Left lung (tissue), 10 donors: ENCODE measurements around the gene MSGN1. TPM values are rescaled to one million over a fixed set of nuclear protein-coding genes. Genes with fewer than 3 reads are reported as not detected.

Source experiments
- ATAC-seq: fragments of 200-7000 bp; cut with Tn5 transposase; one replicate; pipeline ENCODE4 v1.9.1; 2020; ENCODE audit warnings: moderate library complexity
- DNase-seq, 4 donors: peaks; one replicate each; pipeline ENCODE4 v3.0.0-alpha.2; 2013 to 2020
- H3K27ac ChIP-seq, 2 donors: fragments of 200-600 bp; sonication (generic) in 1 of 2; one replicate each; pipeline versions ENCODE4 v1.5.0 to v1.8.0; 2020 to 2021
- H3K27me3 ChIP-seq, 2 donors: fragments of 200-600 bp; sonication (generic) in 1 of 2; one replicate each; pipeline versions ENCODE4 v1.5.0 to v1.8.0; 2020 to 2021
- H3K36me3 ChIP-seq, 2 donors: fragments of 200-600 bp; sonication (generic) in 1 of 2; one replicate each; pipeline versions ENCODE4 v1.5.0 to v1.8.0; 2020 to 2021
- H3K4me1 ChIP-seq, 2 donors: fragments of 200-600 bp; one replicate each; pipeline ENCODE4 v1.8.0; 2021
- H3K4me3 ChIP-seq, 2 donors: fragments of 200-600 bp; sonication (generic) in 1 of 2; one replicate each; pipeline versions ENCODE4 v1.5.0 to v1.8.0; 2020 to 2021; ENCODE audit warnings: mild to moderate bottlenecking in 1 of 2
- H3K9me3 ChIP-seq, 2 donors: fragments of 200-600 bp; sonication (generic) in 1 of 2; one replicate each; pipeline versions ENCODE4 v1.5.0 to v1.8.0; 2020 to 2021
- CTCF ChIP-seq, 2 donors: fragments of 200-600 bp; sonication (generic) in 1 of 2; IDR thresholded peaks; one replicate each; pipeline versions ENCODE4 v1.5.0 to v1.8.0; 2021; ENCODE audit warnings: antibody characterized with exemption in 2 of 2
- intact Hi-C, 2 donors: fragments of 100-400 bp; cut with DNase I; formaldehyde crosslinking; loops; one replicate each; pipeline versions ENCODE4 v1.11.2 to v1.14.2; 2022
- polyA plus RNA-seq, 6 donors: library from polyadenylated mRNA; unstranded; fragments of 120-200 nt; gene quantifications; one replicate each; pipeline ENCODE4 v1.2.1, GENCODE V29; 2013; ENCODE audit not compliant: insufficient read length in 6 of 6
- total RNA-seq, 2 donors: library from RNA; stranded (reverse); fragmentation: NEBNext Ultra II Directional; extraction: Animal tissue kit (Norgen Biotek cat#: 25700); gene quantifications; one replicate each; pipeline ENCODE4 v1.2.1, GENCODE V29; 2021
- donor health status: DM: no; HTN: yes; CAD: no.
- donor health status: DM: no; HTN: no; CAD: no.

MSGN1 gene
- total and polyA plus RNA-seq, 8 donors: not detected

GRCh38 chr2:17853799-17854198 is 37.5 kb downstream of the MSGN1 start:
- intact Hi-C loops: loop anchor here in 1 of 2 donors (10.0 kb wide), 2 partner anchors 321 to 521 kb away; no protein-coding TSS in a partner anchor
- Histone ChIP-seq H3K4me1 (no peaks in the 10 kb centered on the region), H3K9me3 (no peaks in the 10 kb centered on the region), H3K4me3 (no peak overlapping the region), H3K36me3 (no peaks in the 10 kb centered on the region), H3K27me3 (no peaks in the 10 kb centered on the region), H3K27ac (no peak overlapping the region)
- ATAC-seq (no peak), DNase-seq (no peak)
- no peak for TF ChIP-seq CTCF (IDR thresholded peaks at IDR 0.05)

- no peaks in the 10 kb centered on the region for H3K27me3 ChIP-seq
- H3K9me3 ChIP-seq: no peaks in the 10 kb centered on the region
- ATAC-seq: no peak
- intact Hi-C loops: loop anchor here in 1 of 2 donors (10.0 kb wide), 2 partner anchors 318 to 518 kb away; no protein-coding TSS in a partner anchor
- H3K27ac ChIP-seq: no peak overlapping the region
- DNase-seq: no peak
- no peaks in the 10 kb centered on the region for H3K36me3 ChIP-seq
- no peaks in the 10 kb centered on the region for H3K4me1 ChIP-seq
- TF ChIP-seq CTCF (IDR thresholded peaks at IDR 0.05): no peak
- no peak overlapping the region for H3K4me3 ChIP-seq
Observed at GRCh38 chr2:17857021-17857420, 40.8 kb downstream of the MSGN1 start.

- Histone ChIP-seq H3K4me1 (no peaks in the 10 kb centered on the region), H3K4me3 (no peak overlapping the region), H3K9me3 (no peaks in the 10 kb centered on the region), H3K36me3 (no peaks in the 10 kb centered on the region), H3K27me3 (no peaks in the 10 kb centered on the region), H3K27ac (no peak overlapping the region)
- no peak for DNase-seq
- intact Hi-C loops: loop anchor here in 1 of 2 donors (10.0 kb wide), 2 partner anchors 317 to 517 kb away; no protein-coding TSS in a partner anchor
- no peak for ATAC-seq
- no peak for TF ChIP-seq CTCF (IDR thresholded peaks at IDR 0.05)
Observed at GRCh38 chr2:17858064-17858463, 41.8 kb downstream of the MSGN1 start.

- Histone ChIP-seq H3K27me3 (no peaks in the 10 kb centered on the region), H3K4me1 (no peaks in the 10 kb centered on the region), H3K36me3 (no peaks in the 10 kb centered on the region), H3K9me3 (no peaks in the 10 kb centered on the region), H3K27ac (no peak overlapping the region), H3K4me3 (no peak overlapping the region)
- no peak for DNase-seq
- no peak for ATAC-seq
- intact Hi-C loops: no loop called here
- TF ChIP-seq CTCF (IDR thresholded peaks at IDR 0.05): no peak
Observed at GRCh38 chr2:17863539-17863938, 47.3 kb downstream of the MSGN1 start.

- TF ChIP-seq CTCF (IDR thresholded peaks at IDR 0.05): no peak
Observed at GRCh38 chr2:17864676-17865075, 48.4 kb downstream of the MSGN1 start.

More at GRCh38 chr2:17864676-17865075, 48.4 kb downstream of the MSGN1 start:
- Histone ChIP-seq H3K36me3 (no peaks in the 10 kb centered on the region), H3K9me3 (no peaks in the 10 kb centered on the region), H3K27ac (no peak overlapping the region), H3K4me3 (no peak overlapping the region), H3K4me1 (no peaks in the 10 kb centered on the region), H3K27me3 (no peaks in the 10 kb centered on the region)
- intact Hi-C loops: no loop called here
- ATAC-seq (no peak), DNase-seq (no peak)
